Neural progenitor cell (in vitro differentiated cells): ENCODE measurements around the gene CDC42SE2. TPM values are rescaled to one million over a fixed set of nuclear protein-coding genes. Genes with fewer than 3 reads are reported as not detected.
A peak's percentile ranks its signal among the peaks of the same experiment; 100 is the strongest.
"Not testable (repeated sequence)": the region's sequence is repeated elsewhere in the genome, so short reads cannot be mapped to it uniquely, and the experiment has no call there.

Experiments
- DNase-seq: peaks from one replicate; pipeline ENCODE4 v3.0.0-alpha.2; 2016; ENCODE audit warnings: low spot score
- H2AFZ ChIP-seq: fragments of 200-600 bp; sonication (generic); replicated peaks from 2 replicates; pipeline ENCODE4 v1.6.1; 2016; ENCODE audit warnings: antibody characterized with exemption
- H3F3A ChIP-seq: fragments of 200-600 bp; sonication (generic); 2 replicates; pipeline ENCODE4 v1.6.1; 2016; ENCODE audit warnings: antibody characterized with exemption, low read depth
- H3K27ac ChIP-seq: fragments of 200-600 bp; sonication (generic); 2 replicates; pipeline ENCODE4 v1.5.1; 2016; ENCODE audit warnings: mild to moderate bottlenecking
- H3K27me3 ChIP-seq: fragments of 200-600 bp; sonication (generic); 2 replicates; pipeline ENCODE4 v1.6.1; 2016; ENCODE audit warnings: mild to moderate bottlenecking, moderate library complexity
- H3K36me3 ChIP-seq: fragments of 200-600 bp; sonication (generic); 2 replicates; pipeline ENCODE4 v1.5.1; 2016
- H3K4me1 ChIP-seq: fragments of 200-600 bp; sonication (generic); 2 replicates; pipeline ENCODE4 v1.6.1; 2016; ENCODE audit warnings: mixed run types
- H3K4me2 ChIP-seq: fragments of 200-600 bp; sonication (generic); 2 replicates; pipeline ENCODE4 v1.6.1; 2016
- H3K4me3 ChIP-seq: fragments of 200-600 bp; sonication (generic); 2 replicates; pipeline ENCODE4 v1.5.1; 2016
- H3K79me2 ChIP-seq: fragments of 200-600 bp; sonication (generic); 2 replicates; pipeline ENCODE4 v1.6.1; 2016; ENCODE audit warnings: low read depth
- H3K9ac ChIP-seq: fragments of 200-600 bp; sonication (generic); 2 replicates; pipeline ENCODE4 v1.6.1; 2016
- H3K9me3 ChIP-seq: fragments of 200-600 bp; sonication (generic); 2 replicates; pipeline ENCODE4 v1.5.1; 2016; ENCODE audit warnings: low read depth
- H4K20me1 ChIP-seq: fragments of 200-600 bp; sonication (generic); 2 replicates; pipeline ENCODE4 v1.6.1; 2016; ENCODE audit warnings: low read depth
- H3K27ac Mint-ChIP-seq: 3 replicates; pipeline ENCODE4 v1.8.0; 2021; ENCODE audit warnings: mixed read lengths
- H3K27me3 Mint-ChIP-seq: 2 replicates; pipeline ENCODE4 v1.8.0; 2022; ENCODE audit warnings: low read depth, mild to moderate bottlenecking, inconsistent platforms, moderate library complexity, mixed read lengths; ENCODE audit not compliant: insufficient read depth
- H3K36me3 Mint-ChIP-seq: 3 replicates; pipeline ENCODE4 v1.8.0; 2021; ENCODE audit warnings: mixed read lengths
- H3K4me1 Mint-ChIP-seq: 3 replicates; pipeline ENCODE4 v1.8.0; 2021; ENCODE audit warnings: mixed read lengths
- H3K4me3 Mint-ChIP-seq: 3 replicates; pipeline ENCODE4 v1.8.0; 2021; ENCODE audit warnings: mild to moderate bottlenecking, moderate library complexity, mixed read lengths
- H3K9me3 Mint-ChIP-seq: 3 replicates; pipeline ENCODE4 v1.8.0; 2020; ENCODE audit warnings: mixed read lengths
- EZH2 ChIP-seq: fragments of 200-600 bp; sonication (generic); IDR thresholded peaks from 2 replicates; pipeline ENCODE4 v1.6.1; 2017; ENCODE audit warnings: antibody characterized with exemption, mild to moderate bottlenecking, moderate library complexity
- EZH2phosphoT487 ChIP-seq: fragments of 200-600 bp; sonication (generic); IDR thresholded peaks from 2 replicates; pipeline ENCODE4 v1.6.1; 2017; ENCODE audit warnings: antibody characterized with exemption
- total RNA-seq: library from RNA; depleted of rRNA; stranded (reverse); fragments of >200 nt; gene quantifications from 2 replicates; pipeline ENCODE4 v1.2.3, GENCODE V29; 2015; ENCODE audit warnings: low replicate concordance
- TF ChIP-seq, protein P1 (sequence below): fragments of 200-600 bp; sonication (generic); IDR thresholded peaks from 2 replicates; pipeline ENCODE4 v1.5.1; 2017; ENCODE audit warnings: antibody characterized with exemption, mild to moderate bottlenecking

Gene CDC42SE2
- total RNA-seq, 1 donor from 2014 or later: 79.9 TPM

DNA sequence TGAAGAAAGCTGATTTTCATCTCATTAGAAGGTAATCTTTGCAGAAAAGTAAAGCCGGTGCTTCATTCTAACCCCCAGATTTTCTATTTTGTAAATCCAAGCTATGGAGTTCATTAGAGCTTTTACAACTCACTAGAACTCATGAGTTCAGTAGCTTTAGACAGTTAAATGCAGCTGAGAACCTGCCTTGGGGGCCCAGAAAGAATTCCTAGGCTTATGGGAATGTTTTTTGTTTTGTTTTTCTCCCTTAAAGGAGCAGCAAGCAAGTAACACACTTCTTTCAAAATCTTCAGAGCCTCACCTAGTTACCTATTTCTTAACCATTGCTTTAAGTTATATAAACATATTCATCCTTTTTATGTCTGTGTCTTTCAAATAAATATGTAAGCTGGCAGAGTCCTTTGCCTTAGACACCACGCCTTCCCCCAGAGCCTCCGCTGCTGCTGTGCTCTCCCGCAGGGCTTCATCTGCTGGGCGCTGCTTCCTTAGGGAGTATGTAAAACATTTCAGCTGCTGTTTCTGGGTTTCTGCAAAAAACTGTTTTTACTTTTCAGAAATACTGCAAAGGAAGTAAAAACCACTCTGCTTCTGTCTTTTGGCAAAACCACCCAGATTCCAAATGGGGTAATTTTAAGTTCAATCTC is 132.9 kb downstream of the CDC42SE2 start:
- no peaks in the 10 kb centered on the region for H3K4me1 ChIP-seq
- Mint-ChIP-seq H3K27me3 (peaks cover 2% of the 10 kb centered on the region), H3K27ac (no peak overlapping the region), H3K4me3 (no peak overlapping the region), H3K9me3 (peaks cover 7% of the 10 kb centered on the region), H3K36me3 (peaks cover 56% of the 10 kb centered on the region), H3K4me1 (no peaks in the 10 kb centered on the region)
- no peaks in the 10 kb centered on the region for H4K20me1 ChIP-seq
- no peak overlapping the region for H2AFZ ChIP-seq
- TF ChIP-seq EZH2 (no peak), EZH2phosphoT487 (no peak)
- TF ChIP-seq, protein P1, sequence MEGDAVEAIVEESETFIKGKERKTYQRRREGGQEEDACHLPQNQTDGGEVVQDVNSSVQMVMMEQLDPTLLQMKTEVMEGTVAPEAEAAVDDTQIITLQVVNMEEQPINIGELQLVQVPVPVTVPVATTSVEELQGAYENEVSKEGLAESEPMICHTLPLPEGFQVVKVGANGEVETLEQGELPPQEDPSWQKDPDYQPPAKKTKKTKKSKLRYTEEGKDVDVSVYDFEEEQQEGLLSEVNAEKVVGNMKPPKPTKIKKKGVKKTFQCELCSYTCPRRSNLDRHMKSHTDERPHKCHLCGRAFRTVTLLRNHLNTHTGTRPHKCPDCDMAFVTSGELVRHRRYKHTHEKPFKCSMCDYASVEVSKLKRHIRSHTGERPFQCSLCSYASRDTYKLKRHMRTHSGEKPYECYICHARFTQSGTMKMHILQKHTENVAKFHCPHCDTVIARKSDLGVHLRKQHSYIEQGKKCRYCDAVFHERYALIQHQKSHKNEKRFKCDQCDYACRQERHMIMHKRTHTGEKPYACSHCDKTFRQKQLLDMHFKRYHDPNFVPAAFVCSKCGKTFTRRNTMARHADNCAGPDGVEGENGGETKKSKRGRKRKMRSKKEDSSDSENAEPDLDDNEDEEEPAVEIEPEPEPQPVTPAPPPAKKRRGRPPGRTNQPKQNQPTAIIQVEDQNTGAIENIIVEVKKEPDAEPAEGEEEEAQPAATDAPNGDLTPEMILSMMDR: no peak
- no peaks in the 10 kb centered on the region for H3K27me3 ChIP-seq
- no peaks in the 10 kb centered on the region for H3F3A ChIP-seq
- no peaks in the 10 kb centered on the region for H3K79me2 ChIP-seq
- peak overlapping the region; percentile 27 for H3K27ac ChIP-seq
- H3K4me3 ChIP-seq: no peak overlapping the region
- no peak for DNase-seq
- H3K36me3 ChIP-seq: no peaks in the 10 kb centered on the region
- H3K9ac ChIP-seq: no peak overlapping the region
- no peaks in the 10 kb centered on the region for H3K9me3 ChIP-seq
- H3K4me2 ChIP-seq: no peak overlapping the region

DNA sequence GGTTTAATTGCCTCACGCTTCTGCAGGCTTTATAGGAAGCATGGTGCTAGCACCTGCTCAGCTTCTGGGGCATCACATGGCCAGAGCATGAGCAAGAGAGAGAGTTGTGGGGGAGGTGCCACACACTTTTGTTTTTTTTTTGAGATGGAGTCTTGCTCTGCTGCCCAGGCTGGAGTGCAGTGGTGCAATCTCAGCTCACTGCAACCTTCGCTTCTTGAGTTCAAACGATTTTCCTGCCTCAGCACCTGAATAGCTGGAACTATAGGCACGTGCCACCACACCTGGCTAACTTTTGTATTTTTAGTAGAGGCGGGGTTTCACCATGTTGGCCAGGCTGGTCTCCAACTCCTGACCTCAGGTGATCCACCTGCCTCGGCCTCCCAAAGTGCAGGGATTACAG is 135.2 kb downstream of the CDC42SE2 start:
- H3K27ac ChIP-seq, H4K20me1 ChIP-seq, H3K4me2 ChIP-seq, H3K9me3 ChIP-seq, H3K27ac Mint-ChIP-seq, H3K4me3 ChIP-seq, H3K36me3 ChIP-seq, H3K4me1 Mint-ChIP-seq, H3K4me3 Mint-ChIP-seq, H3K27me3 ChIP-seq, H3K4me1 ChIP-seq, H3K79me2 ChIP-seq, H3F3A ChIP-seq, H3K27me3 Mint-ChIP-seq, DNase-seq, H3K9ac ChIP-seq, H2AFZ ChIP-seq: not testable (repeated sequence)
- H3K9me3 Mint-ChIP-seq: peaks cover 20% of the 10 kb centered on the region
- H3K36me3 Mint-ChIP-seq: peaks cover 57% of the 10 kb centered on the region

DNA sequence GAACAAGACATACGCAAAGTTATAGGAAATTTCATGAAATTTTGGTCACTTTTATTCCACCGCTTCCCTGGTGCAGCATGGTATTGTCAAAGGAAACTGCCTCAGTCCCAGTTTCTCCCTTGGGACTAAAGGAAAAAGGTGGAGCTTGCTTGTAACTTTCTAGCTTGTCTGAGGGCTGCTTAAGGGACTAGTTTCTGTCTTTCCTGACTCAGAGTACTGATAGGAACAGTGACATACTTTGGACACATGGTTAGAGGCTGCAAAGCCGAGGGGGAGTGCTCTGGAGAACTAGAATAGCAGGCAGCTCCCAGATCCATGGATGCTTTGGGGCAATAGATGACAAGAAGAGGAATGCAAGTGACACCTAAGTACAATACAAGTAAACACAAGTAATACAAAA is 136.7 kb downstream of the CDC42SE2 start:
- Histone ChIP-seq H3K27me3 (no peaks in the 10 kb centered on the region), H3F3A (no peaks in the 10 kb centered on the region), H3K4me3 (no peak overlapping the region), H3K4me1 (no peaks in the 10 kb centered on the region), H4K20me1 (no peaks in the 10 kb centered on the region), H3K36me3 (no peaks in the 10 kb centered on the region), H3K9me3 (no peaks in the 10 kb centered on the region), H3K79me2 (no peaks in the 10 kb centered on the region), H3K9ac (no peak overlapping the region), H3K27ac (no peak overlapping the region), H2AFZ (no peak overlapping the region), H3K4me2 (no peak overlapping the region)
- H3K4me3 Mint-ChIP-seq: no peak overlapping the region
- peaks cover 2% of the 10 kb centered on the region for H3K27me3 Mint-ChIP-seq
- no peaks in the 10 kb centered on the region for H3K4me1 Mint-ChIP-seq
- no peak for TF ChIP-seq EZH2phosphoT487
- TF ChIP-seq, protein P1: no peak
- TF ChIP-seq EZH2: no peak
- H3K36me3 Mint-ChIP-seq: peaks cover 52% of the 10 kb centered on the region
- H3K9me3 Mint-ChIP-seq: peaks cover 20% of the 10 kb centered on the region
- H3K27ac Mint-ChIP-seq: no peak overlapping the region
- DNase-seq: no peak

DNA sequence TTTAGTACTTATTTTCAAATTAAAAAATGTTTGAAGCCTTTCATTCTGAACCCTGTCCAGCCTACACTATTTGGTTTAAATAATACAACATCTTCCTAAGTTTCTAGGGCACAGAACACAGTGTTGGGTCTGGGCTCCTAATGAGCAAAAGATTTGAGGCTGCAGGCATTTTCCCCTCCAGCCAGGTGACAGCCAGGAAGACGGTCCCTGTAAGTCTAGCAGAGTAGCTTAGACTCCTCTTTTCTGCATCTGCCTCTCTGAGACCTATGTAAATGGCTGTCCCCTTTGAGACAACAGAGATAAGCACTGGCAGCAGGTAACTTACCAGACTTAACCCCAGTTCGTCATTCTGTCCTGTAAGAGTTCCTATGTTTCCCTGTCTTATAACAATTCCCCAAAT is 141.8 kb downstream of the CDC42SE2 start:
- Histone ChIP-seq H3K27me3 (no peaks in the 10 kb centered on the region), H3K9ac (no peak overlapping the region), H3K4me2 (no peak overlapping the region), H3K9me3 (no peaks in the 10 kb centered on the region), H4K20me1 (no peaks in the 10 kb centered on the region), H3K79me2 (no peaks in the 10 kb centered on the region), H3K4me3 (no peak overlapping the region), H2AFZ (no peak overlapping the region), H3F3A (no peaks in the 10 kb centered on the region), H3K27ac (no peak overlapping the region), H3K4me1 (no peaks in the 10 kb centered on the region), H3K36me3 (no peaks in the 10 kb centered on the region)
- no peak overlapping the region for H3K4me3 Mint-ChIP-seq
- TF ChIP-seq EZH2 (no peak), EZH2phosphoT487 (no peak)
- TF ChIP-seq, protein P1: no peak
- DNase-seq: no peak
- H3K36me3 Mint-ChIP-seq: peaks cover 45% of the 10 kb centered on the region
- no peaks in the 10 kb centered on the region for H3K4me1 Mint-ChIP-seq
- H3K27me3 Mint-ChIP-seq: peaks cover 2% of the 10 kb centered on the region
- H3K27ac Mint-ChIP-seq: no peak overlapping the region
- H3K9me3 Mint-ChIP-seq: peaks cover 23% of the 10 kb centered on the region
